Thymus (tissue), 2 donors: ENCODE data around the gene MTSS2. TPM values are rescaled to one million over a fixed set of nuclear protein-coding genes. Genes with fewer than 3 reads are reported as not detected.

Experiments
- polyA plus RNA-seq: library from polyadenylated mRNA; stranded (reverse); fragments of 200-250 nt; gene quantifications from one replicate; pipeline ENCODE4 v1.2.3, GENCODE V29; 2013
- total RNA-seq: library from RNA; stranded (reverse); fragments of 120-200 nt; gene quantifications from one replicate; pipeline ENCODE4 v1.2.4, GENCODE V29; 2013
- donor health status: healthy.

MTSS2 gene
- total and polyA plus RNA-seq, 2 donors = 12.0 to 36.4 TPM

Other genes starting within 250 kb of the MTSS2 start
- 18.7 TPM for gene ST3GAL2, start 247.0 kb downstream of the MTSS2 start, total RNA-seq
- 11.8 TPM for gene ST3GAL2, start 247.0 kb downstream of the MTSS2 start, polyA plus RNA-seq
- 7.7 TPM for gene FCSK, start 231.5 kb downstream of the MTSS2 start, total RNA-seq
- 15.7 TPM for gene FCSK, start 231.5 kb downstream of the MTSS2 start, polyA plus RNA-seq
- 39.6 TPM for gene COG4, start 162.5 kb downstream of the MTSS2 start, total RNA-seq
- gene COG4, start 162.5 kb downstream of the MTSS2 start, polyA plus RNA-seq = 63.3 TPM
- 121 TPM for gene SF3B3, start 162.2 kb downstream of the MTSS2 start, total RNA-seq
- gene SF3B3, start 162.2 kb downstream of the MTSS2 start, polyA plus RNA-seq = 120 TPM
- gene IL34, start 39.5 kb downstream of the MTSS2 start, total RNA-seq = 10.1 TPM
- 4.7 TPM for gene IL34, start 39.5 kb downstream of the MTSS2 start, polyA plus RNA-seq
- 28.7 TPM for gene VAC14, start 115.1 kb upstream of the MTSS2 start, total RNA-seq
- gene VAC14, start 115.1 kb upstream of the MTSS2 start, polyA plus RNA-seq = 33.1 TPM